HG03558 (cell line): ENCODE measurements around the gene ZNF470.

ENCODE experiments used
- ATAC-seq: cut with Tn5 transposase; IDR thresholded peaks from one replicate; pipeline ENCODE4 v1.9.1; 2021; ENCODE audit warnings: moderate number of reproducible peaks; ENCODE audit not compliant: unreplicated experiment; ENCODE audit errors: extremely low read depth

Gene ZNF470

GRCh38 chr19:56603829-56604228 is 36.6 kb downstream of the ZNF470 start:
- no peak for ATAC-seq

- ATAC-seq, result no peak
Measured at GRCh38 chr19:56608274-56608964, 41.2 kb downstream of the ZNF470 start.

- ATAC-seq, result no peak
Measured at GRCh38 chr19:56611288-56611687, 44.0 kb downstream of the ZNF470 start.

DNA sequence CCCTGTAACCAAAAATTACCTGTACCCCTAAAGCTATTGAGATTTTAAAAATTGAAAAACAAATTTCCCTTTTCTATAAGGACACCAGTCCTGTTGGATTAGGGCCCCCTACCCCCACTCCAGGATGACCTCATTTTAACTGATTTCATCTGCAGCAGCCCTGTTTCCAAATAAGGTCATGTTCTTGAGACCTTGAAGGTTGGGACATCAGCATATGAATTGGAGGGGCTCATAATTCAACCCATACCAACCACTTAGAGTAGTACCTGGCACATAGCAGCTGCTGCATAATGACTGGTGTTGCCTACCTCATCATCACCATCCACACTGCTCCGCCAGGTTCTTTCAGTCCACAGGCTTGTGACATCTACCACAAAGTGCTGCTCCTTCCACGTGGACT is 45.5 kb downstream of the ZNF470 start:
- ATAC-seq, result no peak

DNA sequence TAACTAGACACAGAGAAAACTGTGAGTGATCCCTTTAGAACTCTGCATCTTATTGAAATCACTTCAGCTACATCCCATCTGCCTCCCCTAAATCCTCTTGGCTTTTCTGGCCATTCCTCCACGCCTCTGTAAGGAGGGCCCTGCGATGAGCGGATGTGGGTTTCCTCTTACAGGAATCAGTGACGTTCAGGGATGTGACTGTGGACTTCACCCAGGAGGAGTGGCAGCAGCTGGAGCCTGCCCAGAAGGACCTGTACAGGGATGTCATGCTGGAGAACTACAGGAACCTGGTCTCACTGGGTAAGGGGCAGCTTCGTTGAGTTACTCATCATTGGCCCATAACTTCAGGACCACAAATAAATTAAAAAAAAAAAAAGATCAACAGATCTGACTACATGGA is 46.4 kb downstream of the ZNF470 start:
- ATAC-seq, result no peak

GRCh38 chr19:56617531-56617930 is 50.3 kb downstream of the ZNF470 start:
- ATAC-seq, result no peak

- ATAC-seq, result no peak
Measured at GRCh38 chr19:56619121-56619520, 51.9 kb downstream of the ZNF470 start.

DNA sequence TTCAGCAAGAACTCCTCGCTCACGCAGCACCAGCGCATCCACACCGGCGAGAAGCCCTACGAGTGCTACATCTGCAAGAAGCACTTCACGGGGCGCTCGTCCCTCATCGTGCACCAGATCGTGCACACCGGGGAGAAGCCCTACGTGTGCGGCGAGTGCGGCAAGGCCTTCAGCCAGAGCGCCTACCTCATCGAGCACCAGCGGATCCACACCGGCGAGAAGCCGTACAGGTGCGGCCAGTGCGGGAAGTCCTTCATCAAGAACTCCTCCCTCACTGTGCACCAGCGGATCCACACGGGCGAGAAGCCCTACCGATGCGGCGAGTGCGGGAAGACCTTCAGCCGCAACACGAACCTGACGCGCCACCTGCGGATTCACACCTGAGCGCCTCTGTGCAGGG is 55.1 kb downstream of the ZNF470 start:
- no peak for ATAC-seq

DNA sequence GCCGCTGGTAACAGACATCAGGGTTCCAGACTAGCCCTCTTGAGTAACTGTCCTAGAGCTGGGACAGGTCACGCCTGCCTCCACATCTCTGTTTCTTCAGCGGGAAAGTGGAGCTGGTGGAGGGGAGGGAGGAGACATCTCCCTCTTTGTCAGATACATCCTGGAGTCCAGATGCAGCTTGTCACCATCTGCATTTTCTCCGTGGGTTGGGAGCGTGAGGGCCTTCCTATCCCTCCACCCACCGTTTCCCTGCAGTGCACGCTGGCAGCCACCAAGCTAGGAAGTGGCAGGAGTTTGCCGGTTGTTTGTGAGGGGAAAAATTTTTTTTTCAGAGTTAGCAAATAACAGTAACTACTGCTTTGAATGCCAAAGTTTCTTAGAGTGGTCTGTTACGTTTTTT is 55.7 kb downstream of the ZNF470 start:
- no peak for ATAC-seq

DNA sequence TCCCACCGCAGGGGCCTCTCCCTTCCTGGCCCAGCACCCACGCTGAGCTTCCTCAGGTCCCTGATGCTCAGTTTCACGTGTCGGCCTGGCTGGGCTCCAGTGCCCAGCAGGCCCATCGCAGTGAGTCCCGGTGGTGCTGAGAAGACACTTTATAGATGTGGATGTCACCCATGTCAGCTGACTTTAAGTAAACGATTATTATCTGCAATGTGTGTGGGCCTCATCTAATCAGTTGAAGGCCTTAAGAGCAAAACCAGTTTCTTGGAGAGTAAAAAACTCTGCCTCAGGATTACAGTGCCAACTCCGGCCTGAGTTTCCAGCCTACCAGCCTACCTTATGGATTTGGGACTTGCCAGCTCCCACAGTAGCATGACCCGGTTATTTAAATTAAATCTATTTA is 58.4 kb downstream of the ZNF470 start:
- no peak for ATAC-seq

GRCh38 chr19:56633021-56633420 is 65.8 kb downstream of the ZNF470 start:
- no peak for ATAC-seq

GRCh38 chr19:56637976-56638555 is 70.8 kb downstream of the ZNF470 start:
- no peak for ATAC-seq
